Measurements from ENCODE around the gene PPP1R12B.

DNA sequence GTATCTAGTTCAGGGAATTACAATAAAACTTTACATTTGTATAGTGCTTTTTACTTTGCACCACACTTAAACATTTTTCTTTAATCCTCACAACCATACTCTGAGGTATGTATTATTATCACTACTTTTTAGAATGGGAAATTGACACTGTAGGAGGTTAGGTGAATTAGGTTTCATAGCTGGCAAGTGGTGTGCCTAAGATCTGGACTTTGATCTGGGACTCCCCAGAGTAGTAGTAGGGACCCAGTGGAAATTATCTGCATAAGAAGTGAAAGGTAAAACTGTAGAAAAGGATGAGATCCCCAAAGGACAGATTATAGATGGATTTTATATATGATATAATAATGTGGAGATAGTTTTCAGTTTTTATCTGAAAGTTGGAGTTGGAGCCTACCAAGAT lies 85.6 kb downstream of the PPP1R12B start:
- TF ChIP-seq CTCF (IDR thresholded peaks at IDR 0.05) (no peak), POLR2A (IDR thresholded peaks at IDR 0.05) (no peak)

Data from uterus (tissue), 2 donors.